PC-9 (cell line): Measurements from ENCODE around the gene FBXO10. TPM values are rescaled to one million over a fixed set of nuclear protein-coding genes. Genes with fewer than 3 reads are reported as not detected.

Experiments
- BruUV-seq: library from RNA; stranded (reverse); fragments of 400-500 nt; replicated peaks from 2 replicates; lab custom pipeline; 2021; lab: Mats Ljungman, UMichigan
- CTCF ChIA-PET: fragments of 300-600 bp; sonication (Branson Sonifier 250); formaldehyde crosslinking; loops from one replicate; lab custom pipeline; 2022; ENCODE audit warnings: antibody characterized with exemption; lab: Charles Lee
- POLR2A ChIA-PET: fragments of 300-600 bp; sonication (Branson Sonifier 250); formaldehyde crosslinking; loops from one replicate; lab custom pipeline; 2022; ENCODE audit warnings: antibody characterized with exemption; ENCODE audit not compliant: unreplicated experiment; lab: Charles Lee
- DNase-seq, 2 experiments: peaks; one replicate each; pipeline versions ENCODE4 v3.0.0 to v3.0.0-alpha.2; 2015 to 2022; ENCODE audit warnings: mixed read lengths in 1 of 2
- H2AFZ ChIP-seq: fragments of 200-600 bp; sonication (generic); 2 replicates; pipeline ENCODE4 v1.8.1; 2017; ENCODE audit warnings: antibody characterized with exemption
- H3F3A ChIP-seq: fragments of 200-600 bp; sonication (generic); 2 replicates; pipeline ENCODE4 v1.8.1; 2017; ENCODE audit warnings: antibody characterized with exemption, mild to moderate bottlenecking, low read depth; ENCODE audit not compliant: insufficient read depth
- H3K27ac ChIP-seq: fragments of 200-600 bp; sonication (generic); 2 replicates; pipeline ENCODE4 v1.6.1; 2016; ENCODE audit warnings: mixed run types
- H3K27me3 ChIP-seq: fragments of 200-600 bp; sonication (generic); 2 replicates; pipeline ENCODE4 v1.6.1; 2016; ENCODE audit warnings: low read depth, mixed run types; ENCODE audit not compliant: insufficient read depth
- H3K36me3 ChIP-seq: fragments of 200-600 bp; sonication (generic); 2 replicates; pipeline ENCODE4 v1.6.1; 2016; ENCODE audit warnings: low read depth, mixed run types
- H3K4me1 ChIP-seq: fragments of 200-600 bp; sonication (generic); replicated peaks from 2 replicates; pipeline ENCODE4 v1.6.1; 2016; ENCODE audit warnings: mixed run types; ENCODE audit not compliant: insufficient read depth
- H3K4me2 ChIP-seq: fragments of 200-600 bp; sonication (generic); 2 replicates; pipeline ENCODE4 v1.6.1; 2017; ENCODE audit warnings: mixed run types
- H3K4me3 ChIP-seq: fragments of 200-600 bp; sonication (generic); 2 replicates; pipeline ENCODE4 v1.6.1; 2016; ENCODE audit warnings: mixed run types
- H3K79me2 ChIP-seq: fragments of 200-600 bp; sonication (generic); 2 replicates; pipeline ENCODE4 v1.6.1; 2017; ENCODE audit warnings: low read depth, mixed run types
- H3K9me2 ChIP-seq: fragments of 200-600 bp; sonication (generic); 2 replicates; pipeline ENCODE4 v1.8.1; 2017; ENCODE audit warnings: mild to moderate bottlenecking; ENCODE audit not compliant: insufficient read depth
- H3K9me3 ChIP-seq: fragments of 200-600 bp; sonication (generic); 2 replicates; pipeline ENCODE4 v1.8.1; 2016; ENCODE audit warnings: low read depth; ENCODE audit not compliant: insufficient read depth
- H4K20me1 ChIP-seq: fragments of 200-600 bp; sonication (generic); 2 replicates; pipeline ENCODE4 v1.8.1; 2017; ENCODE audit not compliant: insufficient read depth
- CTCF ChIP-seq: fragments of 200-600 bp; sonication (generic); conservative IDR thresholded peaks from 2 replicates; pipeline ENCODE4 v1.6.1; 2017; ENCODE audit warnings: mixed run types, antibody characterized with exemption, mild to moderate bottlenecking, moderate library complexity
- EZH2 ChIP-seq: fragments of 200-600 bp; sonication (generic); IDR thresholded peaks from 2 replicates; pipeline ENCODE4 v1.8.0; 2017; ENCODE audit warnings: antibody characterized with exemption, low read depth
- intact Hi-C: fragments of 100-400 bp; cut with micrococcal nuclease; formaldehyde crosslinking; loops from one replicate; pipeline ENCODE4 v1.10.0; 2022; ENCODE audit not compliant: unreplicated experiment
- total RNA-seq: library from RNA; stranded (reverse); gene quantifications from 2 replicates; pipeline ENCODE4 v1.2.3, GENCODE V29; 2021

The FBXO10 gene
- total RNA-seq, 1 experiment from 2014 or later = 3.7 TPM

GRCh38 chr9:37522971-37523370 is 53.2 kb downstream of the FBXO10 start:
- no peaks in the 10 kb centered on the region for H3K9me2 ChIP-seq
- no peaks in the 10 kb centered on the region for H3F3A ChIP-seq
- H3K4me3 ChIP-seq = no peak overlapping the region
- H4K20me1 ChIP-seq = no peaks in the 10 kb centered on the region
- intact Hi-C loops = no loop called here
- DNase-seq = no peak
- no peaks in the 10 kb centered on the region for H3K36me3 ChIP-seq
- H3K4me2 ChIP-seq = no peak overlapping the region
- no peaks in the 10 kb centered on the region for H3K79me2 ChIP-seq
- POLR2A ChIA-PET = no interaction called here
- H2AFZ ChIP-seq = no peak overlapping the region
- H3K27ac ChIP-seq = no peak overlapping the region
- no peaks in the 10 kb centered on the region for H3K9me3 ChIP-seq
- no peaks in the 10 kb centered on the region for H3K27me3 ChIP-seq
- TF ChIP-seq EZH2 (no peak), CTCF (no peak)
- H3K4me1 ChIP-seq = no peaks in the 10 kb centered on the region
- no TSS peak for BruUV-seq
- CTCF ChIA-PET = no interaction called here

GRCh38 chr9:37521111-37521510 is 55.1 kb downstream of the FBXO10 start:
- H3K4me2 ChIP-seq = no peak overlapping the region
- CTCF ChIA-PET = no interaction called here
- H3K4me3 ChIP-seq = no peak overlapping the region
- intact Hi-C loops = no loop called here
- no peaks in the 10 kb centered on the region for H3K9me3 ChIP-seq
- TF ChIP-seq CTCF (no peak), EZH2 (no peak)
- H3K27me3 ChIP-seq = no peaks in the 10 kb centered on the region
- DNase-seq = no peak
- no peak overlapping the region for H2AFZ ChIP-seq
- no TSS peak for BruUV-seq
- H3F3A ChIP-seq = no peaks in the 10 kb centered on the region
- no peak overlapping the region for H3K27ac ChIP-seq
- no peaks in the 10 kb centered on the region for H3K9me2 ChIP-seq
- no peaks in the 10 kb centered on the region for H3K4me1 ChIP-seq
- H3K36me3 ChIP-seq = no peaks in the 10 kb centered on the region
- no peaks in the 10 kb centered on the region for H3K79me2 ChIP-seq
- POLR2A ChIA-PET = no interaction called here
- H4K20me1 ChIP-seq = no peaks in the 10 kb centered on the region

- DNase-seq = no peak
- H3K4me1 ChIP-seq = no peaks in the 10 kb centered on the region
- no peaks in the 10 kb centered on the region for H3K9me2 ChIP-seq
- no peaks in the 10 kb centered on the region for H3K27me3 ChIP-seq
- TF ChIP-seq CTCF (no peak), EZH2 (no peak)
- no peaks in the 10 kb centered on the region for H3F3A ChIP-seq
- H2AFZ ChIP-seq = no peak overlapping the region
- no peaks in the 10 kb centered on the region for H3K79me2 ChIP-seq
- H3K36me3 ChIP-seq = no peaks in the 10 kb centered on the region
- intact Hi-C loops = no loop called here
- ChIA-PET CTCF (no interaction called here), POLR2A (no interaction called here)
- H4K20me1 ChIP-seq = no peaks in the 10 kb centered on the region
- H3K4me2 ChIP-seq = no peak overlapping the region
- no TSS peak for BruUV-seq
- no peak overlapping the region for H3K4me3 ChIP-seq
- H3K9me3 ChIP-seq = no peaks in the 10 kb centered on the region
- no peak overlapping the region for H3K27ac ChIP-seq
Measured at GRCh38 chr9:37520641-37521040, 55.5 kb downstream of the FBXO10 start.
